GM12878 (cell line): ENCODE measurements around the gene LRFN2. TPM values are rescaled to one million over a fixed set of nuclear protein-coding genes. Genes with fewer than 3 reads are reported as not detected.
A peak's percentile ranks its signal among the peaks of the same experiment; 100 is the strongest.

Experiments
- ATAC-seq: fragments of 200-7000 bp; cut with Tn5 transposase; 3 replicates; pipeline ENCODE4 v1.9.1; 2020; ENCODE audit warnings: mild to moderate bottlenecking, moderate library complexity
- BruUV-seq: library from RNA; stranded (reverse); fragments of 400-500 nt; replicated peaks from 2 replicates; lab custom pipeline; 2021; lab: Mats Ljungman, UMichigan
- CTCF ChIA-PET: fragments of 300-600 bp; sonication (Branson Sonifier 250); formaldehyde crosslinking; extraction: SDS; loops from one replicate; lab custom pipeline; 2021; ENCODE audit warnings: inconsistent platforms; lab: Yijun Ruan, JAX
- POLR2A ChIA-PET: fragments of 350-600 bp; formaldehyde crosslinking; extraction: SDS; loops from one replicate; lab custom pipeline; 2021; ENCODE audit warnings: inconsistent platforms; lab: Charles Lee
- RAD21 ChIA-PET: fragments of 300-600 bp; sonication (Branson Sonifier 250); formaldehyde crosslinking; loops from one replicate; lab custom pipeline; 2023; ENCODE audit warnings: antibody characterized with exemption; ENCODE audit not compliant: unreplicated experiment; lab: Charles Lee
- SMC1A ChIA-PET: fragments of 300-600 bp; sonication (Branson Sonifier 250); formaldehyde crosslinking; loops from one replicate; lab custom pipeline; 2023; ENCODE audit not compliant: unreplicated experiment, uncharacterized antibody; lab: Charles Lee
- DNase-seq: peaks from one replicate; pipeline ENCODE4 v3.0.0-alpha.2; 2011; ENCODE audit warnings: low read depth, low spot score
- FAIRE-seq: peaks from 3 replicates; lab custom pipeline; 2011; peaks lifted over from hg19 to GRCh38; lab: Jason Lieb, UNC
- H2AFZ ChIP-seq: 2 replicates; pipeline ENCODE4 v1.6.0; 2011; ENCODE audit warnings: low read depth, low read length, control low read depth; ENCODE audit not compliant: control insufficient read depth
- H3K27ac ChIP-seq: 2 replicates; pipeline ENCODE4 v1.5.1; 2011; ENCODE audit warnings: control low read depth; ENCODE audit not compliant: control insufficient read depth, insufficient read depth
- H3K27me3 ChIP-seq, 2 experiments: replicated peaks in 1 of 2; 2 replicates each; pipeline versions ENCODE4 v1.6.0 to v1.6.1; 2011; ENCODE audit warnings: low read length in 1 of 2; ENCODE audit not compliant: control insufficient read depth in 2 of 2, insufficient read depth in 2 of 2
- H3K36me3 ChIP-seq, 2 experiments: 2 replicates each; pipeline ENCODE4 v1.5.1; 2011; ENCODE audit warnings: low read length in 1 of 2; ENCODE audit not compliant: control insufficient read depth in 2 of 2, insufficient read depth in 2 of 2
- H3K4me1 ChIP-seq: 2 replicates; pipeline ENCODE4 v1.6.1; 2011; ENCODE audit warnings: mild to moderate bottlenecking, low read length, moderate library complexity, mixed read lengths; ENCODE audit not compliant: control insufficient read depth, insufficient read depth
- H3K4me2 ChIP-seq: 2 replicates; pipeline ENCODE4 v1.6.0; 2011; ENCODE audit warnings: control low read depth; ENCODE audit not compliant: control insufficient read depth, insufficient read depth
- H3K4me3 ChIP-seq: fragments of 200-600 bp; sonication (generic); 2 replicates; pipeline ENCODE4 v1.5.1; 2016
- H3K79me2 ChIP-seq: 2 replicates; pipeline ENCODE4 v1.6.0; 2011; ENCODE audit warnings: low read length; ENCODE audit not compliant: control insufficient read depth, insufficient read depth
- H3K9ac ChIP-seq: 2 replicates; pipeline ENCODE4 v1.8.0; 2011; ENCODE audit warnings: low read length, control low read depth, mixed read lengths; ENCODE audit not compliant: control insufficient read depth, insufficient read depth
- H3K9me3 ChIP-seq: replicated peaks from 3 replicates; pipeline ENCODE4 v1.5.1; 2011; ENCODE audit warnings: mild to moderate bottlenecking, low read length; ENCODE audit not compliant: control insufficient read depth, insufficient read depth
- H4K20me1 ChIP-seq: 2 replicates; pipeline ENCODE4 v1.6.0; 2011; ENCODE audit not compliant: control insufficient read depth, insufficient read depth
- BHLHE40 ChIP-seq, 2 experiments: fragments of 450-650 bp in 1 of 2; IDR thresholded peaks; 2 replicates each; pipeline ENCODE4 v1.6.1; 2011 to 2017; ENCODE audit warnings: low read depth in 2 of 2, borderline replicate concordance in 1 of 2, improper control_type of control experiment in 1 of 2, low read length in 1 of 2, mild to moderate bottlenecking in 1 of 2
- E2F4 ChIP-seq: IDR thresholded peaks from 2 replicates; pipeline ENCODE4 v1.6.1; 2012; ENCODE audit warnings: low read depth, low read length, improper control_type of control experiment
- POLR2AphosphoS2 ChIP-seq: IDR thresholded peaks from 2 replicates; pipeline ENCODE4 v1.6.1; 2011; ENCODE audit warnings: low read depth, mild to moderate bottlenecking, low read length, improper control_type of control experiment, moderate library complexity
- SUPT20H ChIP-seq: IDR thresholded peaks from 2 replicates; pipeline ENCODE4 v1.6.1; 2011; ENCODE audit warnings: low read depth, mild to moderate bottlenecking, low read length, moderate library complexity, borderline replicate concordance; ENCODE audit not compliant: control insufficient read depth
- YBX1 ChIP-seq: fragments of 450-650 bp; IDR thresholded peaks from 2 replicates; pipeline ENCODE4 v1.6.1; 2016; ENCODE audit warnings: antibody characterized with exemption
- ZNF274 ChIP-seq: IDR thresholded peaks from one replicate; pipeline ENCODE4 v1.8.0; 2011; ENCODE audit not compliant: insufficient read length, insufficient read depth
- ZNF687 ChIP-seq: fragments of 450-650 bp; IDR thresholded peaks from 2 replicates; pipeline ENCODE4 v1.6.1; 2017; ENCODE audit warnings: mild to moderate bottlenecking, moderate library complexity
- WGBS: methylation state at CpG from one replicate; pipeline ENCODE4 v1.1.6; 2016; ENCODE audit warnings: low lambda C conversion rate; ENCODE audit not compliant: insufficient replicate concordance, insufficient coverage; ENCODE audit errors: missing lambda C conversion rate; 5-methylcytosine and 5-hydroxymethylcytosine counted together
- in situ Hi-C: fragments of 300-500 bp; cut with MboI; formaldehyde crosslinking; loops from 9 replicates; pipeline ENCODE4 v1.14.3; 2018; ENCODE audit warnings: mixed read lengths
- intact Hi-C: fragments of 100-400 bp; cut with micrococcal nuclease; formaldehyde crosslinking; loops from one replicate; pipeline ENCODE4 v1.14.2; 2022; ENCODE audit not compliant: unreplicated experiment
- polyA plus RNA-seq, 11 experiments: library from polyadenylated mRNA; depleted of rRNA in 4 of 11; unstranded in 6 of 11; stranded (reverse) in 5 of 11; fragments of >200 nt; fragmentation: Nextera tagmentation in 4 of 11; fragmentation: Illumina TruSeq in 1 of 11; extraction: Ambion mirVana in 4 of 11; extraction: Trizol in 1 of 11; gene quantifications; 1 replicate in 1 of 11; 2 replicates in 10 of 11; pipeline versions ENCODE4 v1.2.1 to v1.2.3, GENCODE V29; 2011 to 2016; ENCODE audit warnings: inconsistent platforms in 2 of 11, missing spikeins in 2 of 11, low read depth in 1 of 11
- total RNA-seq, 4 experiments: library from RNA; depleted of rRNA in 3 of 4; stranded (reverse); fragments of >200 nt in 3 of 4; fragmentation: Illumina TruSeq in 1 of 4; extraction: Trizol in 1 of 4; gene quantifications; 2 replicates each; pipeline versions ENCODE4 v1.2.1 to v1.2.3, GENCODE V29; 2013 to 2021

Gene LRFN2
- total and polyA plus RNA-seq, 10 of the 15 experiments (the other 5 are each of a cell fraction or from before 2014, with no cell fraction given), result not detected

- H2AFZ ChIP-seq, result no peak overlapping the region
- no peak overlapping the region for H3K27ac ChIP-seq
- DNase-seq (no peak), ATAC-seq (peak; percentile 27; the same call in 2 of the 3 replicates), FAIRE-seq (no peak)
- H3K36me3 ChIP-seq, result no peaks in the 10 kb centered on the region
- H3K27me3 ChIP-seq, result peaks cover 0 to 3% of the 10 kb centered on the region in 2 experiments; a peak in 1 of 4 replicates
- intact Hi-C loops, result no loop called here
- ChIA-PET RAD21 (no interaction called here), SMC1A (no interaction called here), POLR2A (no interaction called here), CTCF (no interaction called here)
- H3K9ac ChIP-seq, result no peak overlapping the region
- TF ChIP-seq E2F4, result no peak
- TF ChIP-seq ZNF274, result no peak
- no peak for TF ChIP-seq POLR2AphosphoS2
- TF ChIP-seq SUPT20H, result no peak
- no peak overlapping the region for H3K4me2 ChIP-seq
- no TSS peak for BruUV-seq
- no peaks in the 10 kb centered on the region for H3K4me1 ChIP-seq
- in situ Hi-C loops, result no loop called here
- no peaks in the 10 kb centered on the region for H4K20me1 ChIP-seq
- H3K4me3 ChIP-seq, result no peak overlapping the region
- no peaks in the 10 kb centered on the region for H3K9me3 ChIP-seq
- WGBS, result 24% methylated on average over 8 of the region's 8 CpGs
- H3K79me2 ChIP-seq, result no peaks in the 10 kb centered on the region
Observed at GRCh38 chr6:40436685-40437604, 150.2 kb downstream of the LRFN2 start.

- in situ Hi-C loops, result no loop called here
- intact Hi-C loops, result no loop called here
- 78% methylated on average over 6 of the region's 6 CpGs for WGBS
- TF ChIP-seq ZNF687 (no peak), YBX1 (no peak), BHLHE40 (IDR thresholded peaks at IDR 0.05; ENCODE audit: borderline replicate concordance in 1 of 2, low read depth in 2 of 2, low read length in 1 of 2) (no peak)
Observed at GRCh38 chr6:40432982-40433381, 154.2 kb downstream of the LRFN2 start.

More at GRCh38 chr6:40432982-40433381, 154.2 kb downstream of the LRFN2 start:
- H3K9ac ChIP-seq, result no peak overlapping the region
- no peak overlapping the region for H2AFZ ChIP-seq
- DNase-seq (no peak), FAIRE-seq (no peak), ATAC-seq (no peak)
- H4K20me1 ChIP-seq, result no peaks in the 10 kb centered on the region
- SMC1A ChIA-PET, result no interaction called here
- no peak overlapping the region for H3K4me2 ChIP-seq
- RAD21 ChIA-PET, result no interaction called here
- H3K79me2 ChIP-seq, result no peaks in the 10 kb centered on the region
- no peaks in the 10 kb centered on the region for H3K9me3 ChIP-seq
- H3K27ac ChIP-seq, result no peak overlapping the region
- no peak overlapping the region for H3K4me3 ChIP-seq
- CTCF ChIA-PET, result no interaction called here
- BruUV-seq, result no TSS peak
- H3K27me3 ChIP-seq, result peaks cover 0 to 3% of the 10 kb centered on the region in 2 experiments; a peak in 2 of 4 replicates
- H3K36me3 ChIP-seq, result no peaks in the 10 kb centered on the region
- POLR2A ChIA-PET, result no interaction called here
- H3K4me1 ChIP-seq, result no peaks in the 10 kb centered on the region
